ENCODE data around the gene SEC11A.

The SEC11A gene

DNA sequence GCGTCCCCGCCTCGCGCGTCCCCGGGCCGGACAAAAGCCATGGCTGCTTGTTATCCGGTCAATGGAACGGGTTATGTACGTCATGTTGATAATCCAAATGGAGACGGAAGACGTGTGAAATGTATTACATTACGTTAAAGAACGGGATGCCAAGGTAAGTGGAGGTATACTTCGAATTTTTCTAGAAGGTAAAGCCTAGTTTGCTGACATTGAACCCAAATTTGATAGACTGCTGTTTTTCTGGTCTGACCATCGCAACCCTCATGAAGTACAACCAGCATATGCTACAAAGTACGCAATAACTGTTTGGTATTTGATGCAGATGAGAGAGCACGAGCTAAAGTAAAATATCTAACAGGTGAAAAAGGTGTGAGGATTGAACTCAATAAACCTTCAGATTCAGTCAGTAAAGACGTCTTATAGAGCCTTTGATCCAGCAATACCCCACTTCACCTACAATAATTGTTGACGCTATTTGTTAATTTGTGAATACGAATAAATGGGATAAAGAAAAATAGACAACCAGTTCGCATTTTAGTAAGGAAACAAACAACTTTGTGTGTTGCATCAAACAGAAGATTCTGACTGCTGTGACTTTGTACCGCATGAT is 81.6 kb downstream of the SEC11A start:
- no peak for DNase-seq

DNA sequence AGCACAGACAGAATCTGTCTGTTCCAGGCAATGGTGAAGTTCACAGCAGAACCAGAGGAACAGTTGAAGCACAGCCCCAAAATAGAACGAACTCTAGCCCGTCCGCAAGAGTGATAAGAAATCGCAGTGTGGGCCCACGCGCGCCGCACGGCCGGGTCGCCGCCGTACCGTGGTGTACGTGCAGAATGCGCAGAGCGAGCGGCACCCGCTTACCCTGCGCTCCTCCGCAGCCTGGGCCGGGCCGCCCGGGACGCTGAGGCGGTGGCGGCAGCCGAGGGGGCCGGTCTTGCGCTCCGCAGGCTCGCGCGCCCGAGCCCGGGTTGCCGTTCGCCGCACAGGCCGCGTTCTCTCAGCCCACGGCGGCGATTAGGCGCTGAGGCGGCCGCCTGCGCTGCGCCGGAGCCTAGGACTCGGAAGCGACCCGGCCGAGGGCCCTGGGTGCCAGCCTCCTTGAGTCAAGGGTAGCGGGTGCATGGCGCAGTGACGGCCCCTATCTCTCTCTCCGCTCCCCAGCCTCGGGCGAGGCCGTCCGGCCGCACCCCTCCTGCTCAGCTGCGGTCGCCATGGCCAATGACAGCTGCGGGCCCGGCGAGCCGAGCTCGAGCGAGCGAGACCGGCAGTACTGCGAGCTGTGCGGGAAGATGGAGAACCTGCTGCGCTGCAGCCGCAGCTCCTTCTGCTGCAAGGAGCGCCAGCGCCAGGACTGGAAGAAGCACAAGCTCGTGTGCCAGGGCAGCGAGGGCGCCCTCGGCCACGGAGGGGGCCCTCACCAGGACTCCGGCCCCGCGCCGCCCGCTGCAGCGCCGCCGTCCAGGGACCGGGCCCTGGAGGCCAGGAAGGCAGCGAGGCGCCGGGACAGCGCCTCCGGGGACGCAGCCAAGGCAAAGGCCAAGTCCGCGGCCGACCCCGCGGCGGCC is 82.4 kb downstream of the SEC11A start:
- peak; percentile 71 for DNase-seq

DNA sequence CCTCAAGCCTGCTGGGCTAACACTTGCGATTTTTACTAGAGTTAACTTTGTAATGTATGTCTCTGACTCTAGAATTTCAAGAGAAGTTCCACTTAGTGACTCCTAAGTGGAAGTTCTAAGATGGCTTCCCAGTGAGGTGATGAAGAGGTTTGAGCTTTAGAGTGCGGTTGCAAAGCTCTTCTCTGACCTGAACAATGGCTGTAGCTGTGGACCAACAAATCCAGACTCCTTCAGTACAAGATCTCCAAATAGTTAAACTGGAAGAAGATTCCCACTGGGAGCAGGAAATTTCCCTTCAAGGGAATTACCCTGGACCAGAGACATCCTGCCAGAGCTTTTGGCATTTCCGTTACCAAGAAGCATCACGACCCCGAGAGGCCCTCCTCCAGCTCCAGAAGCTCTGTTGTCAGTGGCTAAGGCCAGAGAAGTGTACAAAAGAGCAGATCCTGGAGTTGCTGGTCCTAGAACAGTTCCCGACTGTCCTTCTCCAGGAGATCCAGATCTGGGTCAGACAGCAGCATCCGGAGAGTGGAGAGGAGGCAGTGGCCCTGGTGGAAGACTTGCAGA is 84.2 kb downstream of the SEC11A start:
- no peak for DNase-seq

DNA sequence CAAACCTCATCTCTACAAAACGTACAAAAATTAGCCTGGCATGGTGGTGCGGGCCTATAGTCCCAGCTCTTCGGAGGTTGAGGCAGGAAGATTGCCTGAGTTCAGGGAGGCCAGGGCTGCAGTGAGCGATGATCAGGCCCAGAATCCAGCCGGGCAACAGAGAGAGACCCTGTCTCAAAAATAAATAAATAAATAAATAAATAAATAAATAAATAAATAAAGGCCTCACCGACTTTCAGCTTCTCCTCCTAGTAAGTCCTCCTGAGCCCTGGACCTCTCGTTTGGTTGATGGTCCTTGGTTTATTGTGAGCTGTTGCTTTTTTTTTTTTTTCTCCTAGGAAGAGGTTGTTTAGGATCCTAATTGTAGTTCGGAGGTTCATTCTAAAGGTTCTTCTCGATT is 86.9 kb downstream of the SEC11A start:
- DNase-seq, result no peak

DNA sequence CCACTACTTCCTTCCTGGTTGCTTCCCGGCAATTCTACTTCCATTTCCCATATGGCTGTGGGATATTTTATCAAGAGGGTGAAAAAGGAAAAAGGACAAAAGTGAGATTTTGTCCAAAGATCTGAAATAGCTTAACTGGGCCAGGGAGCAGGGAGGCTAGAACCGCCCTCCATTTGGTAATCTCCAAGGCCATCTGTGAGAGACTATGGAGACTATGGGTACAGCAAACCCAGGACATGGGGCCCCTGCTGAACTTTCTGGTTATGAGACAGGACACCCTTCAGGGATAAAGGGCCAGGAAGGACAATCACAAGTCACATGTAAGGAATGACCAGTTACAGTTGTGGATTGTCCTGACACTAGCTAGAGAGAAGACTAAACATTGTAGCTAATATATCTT is 90.8 kb downstream of the SEC11A start:
- DNase-seq, result no peak

DNA sequence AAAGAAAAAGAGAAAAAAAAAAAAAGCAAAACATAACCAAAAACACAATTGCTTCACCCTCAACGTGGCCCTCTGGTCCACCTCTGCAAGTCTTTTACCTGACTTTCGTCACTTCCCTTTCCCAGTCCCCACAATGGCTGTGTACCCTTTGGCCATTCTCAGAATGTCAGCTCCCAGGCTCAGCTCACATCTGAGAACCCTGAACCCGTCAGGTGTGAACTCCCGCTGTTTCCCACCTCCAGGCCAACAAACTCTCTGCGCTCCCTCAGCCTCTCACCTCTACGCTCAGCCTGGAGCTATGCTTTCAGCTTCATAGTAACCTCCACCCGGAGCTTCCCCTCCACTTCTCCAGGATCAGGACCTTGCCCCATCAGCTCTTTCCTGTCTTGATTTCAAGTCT is 91.6 kb downstream of the SEC11A start:
- DNase-seq, result no peak

DNA sequence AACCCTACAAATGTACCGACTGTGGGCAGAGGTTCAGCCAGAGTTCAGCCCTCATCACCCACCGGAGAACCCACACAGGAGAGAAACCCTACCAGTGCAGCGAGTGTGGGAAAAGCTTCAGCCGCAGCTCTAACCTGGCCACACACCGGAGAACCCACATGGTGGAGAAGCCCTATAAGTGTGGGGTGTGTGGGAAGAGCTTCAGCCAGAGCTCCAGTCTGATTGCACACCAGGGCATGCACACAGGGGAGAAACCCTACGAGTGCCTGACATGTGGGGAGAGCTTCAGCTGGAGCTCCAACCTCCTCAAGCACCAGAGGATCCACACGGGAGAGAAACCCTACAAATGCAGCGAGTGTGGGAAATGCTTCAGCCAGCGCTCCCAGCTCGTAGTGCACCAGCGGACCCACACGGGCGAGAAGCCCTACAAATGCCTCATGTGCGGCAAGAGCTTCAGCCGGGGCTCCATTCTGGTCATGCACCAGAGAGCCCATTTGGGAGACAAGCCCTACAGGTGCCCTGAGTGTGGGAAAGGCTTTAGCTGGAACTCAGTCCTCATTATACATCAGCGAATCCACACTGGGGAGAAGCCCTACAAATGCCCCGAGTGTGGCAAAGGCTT is 94.5 kb downstream of the SEC11A start:
- DNase-seq, result no peak

DNA sequence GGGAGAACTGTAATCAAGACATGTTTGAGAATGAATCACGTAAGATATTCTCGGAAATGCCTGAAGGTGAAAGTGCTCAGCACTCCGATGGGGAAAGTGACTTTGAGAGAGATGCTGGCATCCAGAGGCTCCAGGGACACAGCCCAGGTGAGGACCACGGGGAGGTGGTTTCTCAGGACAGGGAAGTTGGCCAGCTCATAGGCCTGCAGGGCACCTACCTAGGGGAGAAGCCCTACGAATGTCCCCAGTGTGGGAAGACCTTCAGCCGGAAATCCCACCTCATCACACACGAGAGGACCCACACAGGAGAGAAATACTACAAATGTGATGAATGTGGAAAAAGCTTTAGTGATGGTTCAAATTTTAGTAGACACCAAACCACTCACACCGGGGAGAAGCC is 95.3 kb downstream of the SEC11A start:
- no peak for DNase-seq

Measured in inflammatory macrophage treated with lipopolysaccharide for 4 hours (primary cell).